Large intestine (tissue), 3 donors: ENCODE data around the gene ZNF423. TPM values are rescaled to one million over a fixed set of nuclear protein-coding genes. Genes with fewer than 3 reads are reported as not detected.

Experiments used
- DNase-seq, 2 donors: peaks; one replicate each; pipeline versions ENCODE4 v3.0.0 to v3.0.0-alpha.2; 2013
- H3K27ac ChIP-seq: one replicate; pipeline ENCODE4 v1.5.1; 2013; ENCODE audit warnings: low read length
- H3K27me3 ChIP-seq: 2 replicates; pipeline ENCODE4 v1.6.1; 2013; ENCODE audit warnings: low read length; ENCODE audit not compliant: control insufficient read depth, insufficient read depth
- H3K36me3 ChIP-seq: 2 replicates; pipeline ENCODE4 v1.6.1; 2013; ENCODE audit warnings: low read length; ENCODE audit not compliant: control insufficient read depth, insufficient read depth
- H3K4me1 ChIP-seq: one replicate; pipeline ENCODE4 v1.6.1; 2013; ENCODE audit warnings: low read length; ENCODE audit not compliant: control insufficient read depth, insufficient read depth
- H3K4me3 ChIP-seq: one replicate; pipeline ENCODE4 v1.5.1; 2013; ENCODE audit warnings: low read length
- H3K9me3 ChIP-seq: one replicate; pipeline ENCODE4 v1.6.1; 2013; ENCODE audit warnings: mild to moderate bottlenecking, low read depth, low read length, moderate library complexity; ENCODE audit not compliant: control insufficient read depth
- WGBS: methylation state at CpG from one replicate; pipeline ENCODE4 v1.1.5; 2013; ENCODE audit warnings: low lambda C conversion rate; ENCODE audit not compliant: insufficient coverage; 5-methylcytosine and 5-hydroxymethylcytosine counted together
- polyA plus RNA-seq: library from polyadenylated mRNA; unstranded; fragments of 120-200 nt; gene quantifications from one replicate; pipeline ENCODE4 v1.2.1, GENCODE V29; 2013

Gene ZNF423
- polyA plus RNA-seq, 1 donor: 6.7 TPM

DNA sequence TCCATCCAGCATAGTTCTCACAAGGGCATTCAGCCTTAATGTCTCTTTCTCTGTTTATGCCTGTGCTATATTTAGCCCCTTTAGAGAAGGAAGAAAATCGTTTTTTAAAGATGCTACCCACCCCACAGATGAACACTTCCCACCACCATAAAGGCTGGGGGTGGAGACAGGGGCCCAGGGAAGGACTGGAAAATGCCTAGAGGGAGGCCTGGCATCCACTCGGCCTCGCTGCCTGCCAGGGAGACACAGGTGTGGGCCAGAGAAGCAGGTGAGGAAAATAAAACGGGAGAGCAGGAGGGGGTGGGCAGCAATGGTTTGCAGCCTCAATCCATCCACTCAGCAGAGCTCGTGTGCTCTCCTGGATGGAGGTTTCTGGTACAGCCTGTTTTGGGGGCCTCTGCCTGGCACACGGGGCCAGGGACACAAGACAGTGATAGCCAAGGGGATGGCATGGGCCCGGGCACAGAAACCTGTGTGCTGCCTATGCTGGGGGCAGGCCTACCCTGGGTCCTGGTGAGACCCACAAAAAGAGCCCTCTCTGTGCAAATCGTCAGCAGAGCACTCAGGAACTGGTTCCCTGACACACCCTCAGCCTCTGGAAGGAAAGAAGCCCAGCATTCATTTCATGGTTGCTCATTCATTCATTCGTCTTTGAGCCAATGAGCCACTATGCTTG is 360.9 kb downstream of the ZNF423 start:
- WGBS: no CpG with 5 or more reads among the region's 9 CpGs
- Histone ChIP-seq H3K27ac (no peak overlapping the region), H3K9me3 (no peaks in the 10 kb centered on the region), H3K4me3 (no peak overlapping the region), H3K27me3 (no peaks in the 10 kb centered on the region), H3K4me1 (no peaks in the 10 kb centered on the region), H3K36me3 (peaks cover 5% of the 10 kb centered on the region)
- DNase-seq: no peak

DNA sequence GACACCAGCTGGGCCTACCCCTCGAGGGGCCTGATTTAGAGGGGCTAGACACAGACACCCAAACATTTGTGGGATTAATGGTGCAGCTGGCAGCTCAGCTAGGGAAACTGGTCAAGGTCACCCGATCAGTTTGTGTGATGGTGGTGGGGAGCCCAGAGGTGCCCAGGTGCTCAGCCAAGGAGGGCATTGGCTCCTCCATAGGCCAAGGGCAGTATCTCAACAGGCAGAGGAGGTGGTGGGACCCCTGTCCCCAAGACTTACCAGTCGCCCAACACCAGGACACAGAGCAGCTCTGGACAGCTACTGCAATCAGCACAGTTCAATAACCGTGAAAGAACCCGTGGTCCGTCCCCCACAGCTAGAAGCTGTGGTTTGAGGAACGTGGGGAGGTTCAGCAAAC is 361.4 kb downstream of the ZNF423 start:
- Histone ChIP-seq H3K36me3 (peaks cover 10% of the 10 kb centered on the region), H3K27me3 (no peaks in the 10 kb centered on the region), H3K4me1 (no peaks in the 10 kb centered on the region), H3K27ac (no peak overlapping the region), H3K4me3 (no peak overlapping the region), H3K9me3 (no peaks in the 10 kb centered on the region)
- DNase-seq: no peak
- no CpG with 5 or more reads among the region's 7 CpGs for WGBS

DNA sequence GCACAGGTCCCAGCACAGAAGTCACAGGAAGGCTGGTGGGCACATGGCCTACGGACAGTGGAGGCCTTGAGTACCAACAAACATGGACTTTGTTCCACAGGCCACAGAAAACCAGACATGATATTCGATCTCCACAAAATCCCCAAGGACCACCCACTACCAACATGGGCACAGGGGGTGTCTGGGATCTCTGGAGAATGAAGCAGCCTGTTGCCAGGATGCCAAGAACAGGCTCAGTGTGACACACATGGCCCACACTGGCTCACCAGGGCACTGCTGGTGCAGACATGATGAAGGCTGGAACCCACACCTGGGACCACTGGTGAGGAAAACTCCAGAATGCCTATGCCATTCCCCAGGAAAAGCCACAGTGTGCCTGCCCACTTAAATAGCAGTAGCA is 362.1 kb downstream of the ZNF423 start:
- WGBS: no CpG with 5 or more reads among the region's 2 CpGs
- no peaks in the 10 kb centered on the region for H3K27me3 ChIP-seq
- DNase-seq: no peak

DNA sequence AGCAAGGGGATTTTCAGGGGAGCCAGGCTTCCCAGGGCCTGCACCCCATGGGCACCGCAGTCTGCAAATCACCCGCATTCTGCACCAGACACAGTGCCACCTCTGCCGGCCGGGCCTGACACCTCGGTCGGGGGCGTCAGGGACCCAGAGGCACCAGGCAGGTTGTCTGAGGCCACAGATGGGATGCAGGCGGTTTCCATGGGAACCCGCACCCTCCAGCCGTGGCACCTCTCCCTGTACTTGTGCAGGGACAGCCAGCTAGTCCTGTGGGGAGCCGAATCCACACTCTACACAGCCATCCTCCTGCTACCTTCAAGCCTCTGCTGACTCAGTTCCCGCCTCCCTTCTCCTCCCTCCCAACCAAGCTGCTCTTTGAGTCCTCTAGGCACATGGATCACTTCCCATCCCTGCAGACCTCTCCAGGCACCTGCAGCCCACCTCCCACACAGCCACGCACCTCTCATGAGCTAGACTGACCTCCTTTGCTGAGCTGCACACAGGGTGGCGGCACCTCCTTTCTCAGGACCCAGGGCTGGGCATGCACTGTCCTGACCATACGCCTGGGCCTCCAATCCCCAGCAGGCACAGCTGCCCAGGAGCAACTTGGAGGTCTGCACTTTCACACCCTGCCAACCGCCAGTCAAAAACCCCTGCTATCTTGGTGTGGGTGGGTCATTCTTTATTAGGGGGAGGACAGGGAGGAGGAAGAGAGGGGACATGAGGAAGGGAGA is 362.9 kb downstream of the ZNF423 start:
- H3K4me3 ChIP-seq: no peak overlapping the region
- DNase-seq: no peak
- WGBS: no CpG with 5 or more reads among the region's 16 CpGs
- H3K9me3 ChIP-seq: no peaks in the 10 kb centered on the region
- no peaks in the 10 kb centered on the region for H3K27me3 ChIP-seq
- H3K36me3 ChIP-seq: peaks cover 9% of the 10 kb centered on the region
- no peak overlapping the region for H3K27ac ChIP-seq
- H3K4me1 ChIP-seq: no peaks in the 10 kb centered on the region

More for the DNA sequence above, 362.1 kb downstream of the ZNF423 start:
- no peak overlapping the region for H3K27ac ChIP-seq
- H3K4me1 ChIP-seq: no peaks in the 10 kb centered on the region
- H3K4me3 ChIP-seq: no peak overlapping the region
- H3K9me3 ChIP-seq: no peaks in the 10 kb centered on the region
- H3K36me3 ChIP-seq: peaks cover 9% of the 10 kb centered on the region

DNA sequence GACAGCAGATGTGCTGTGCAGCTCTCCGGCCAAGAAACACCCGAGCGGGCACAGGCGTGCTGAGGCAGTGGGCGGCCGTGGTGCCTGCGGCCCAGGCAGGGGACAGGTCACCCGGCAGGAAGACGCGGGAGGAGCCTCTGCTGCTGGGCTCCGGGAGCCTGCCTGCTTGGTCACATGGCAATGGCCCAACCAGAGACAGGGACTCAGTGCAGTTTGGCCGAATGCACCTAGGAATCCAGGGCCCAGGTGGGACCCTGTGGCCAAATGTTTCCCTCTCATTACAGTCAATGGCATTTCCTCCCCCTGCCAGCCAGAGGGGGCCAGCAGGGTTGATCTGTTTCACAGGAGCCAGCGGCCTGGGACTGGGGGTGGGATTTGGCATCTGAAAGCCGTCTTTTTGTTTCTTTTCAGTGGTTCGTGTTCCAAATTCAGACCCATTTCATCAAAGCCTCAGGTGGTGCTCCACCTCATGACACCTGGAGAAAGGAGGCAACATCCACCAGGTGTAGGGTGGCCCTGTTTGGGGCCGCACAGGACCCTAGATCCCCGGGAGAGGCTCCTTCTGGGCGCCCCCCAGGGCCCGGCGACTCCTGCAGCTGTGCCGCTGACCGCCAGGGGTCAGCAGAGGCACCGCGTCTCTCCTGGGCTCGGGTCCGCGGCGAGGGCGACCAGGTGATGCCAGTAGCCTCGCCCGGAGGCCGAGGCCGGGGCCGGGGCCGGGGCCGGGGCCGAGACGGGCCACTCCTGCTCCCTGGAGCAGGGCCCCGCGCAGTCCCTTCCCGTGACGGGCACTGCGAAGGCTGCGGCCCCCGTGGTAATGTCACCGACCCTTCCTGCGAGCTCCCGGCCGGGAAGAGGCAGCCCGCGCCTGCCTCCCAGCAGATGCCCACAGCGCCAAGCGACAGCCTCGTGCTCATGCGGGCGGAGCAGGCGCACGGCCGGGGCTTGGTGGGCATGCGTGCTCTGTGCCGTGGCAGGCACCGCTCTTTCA is 363.8 kb downstream of the ZNF423 start:
- Histone ChIP-seq H3K9me3 (no peaks in the 10 kb centered on the region), H3K4me3 (no peak overlapping the region), H3K4me1 (no peaks in the 10 kb centered on the region), H3K27me3 (no peaks in the 10 kb centered on the region), H3K36me3 (peaks cover 9% of the 10 kb centered on the region), H3K27ac (no peak overlapping the region)
- no CpG with 5 or more reads among the region's 62 CpGs for WGBS
- DNase-seq: peak in 1 of 2 donors; percentile 28

DNA sequence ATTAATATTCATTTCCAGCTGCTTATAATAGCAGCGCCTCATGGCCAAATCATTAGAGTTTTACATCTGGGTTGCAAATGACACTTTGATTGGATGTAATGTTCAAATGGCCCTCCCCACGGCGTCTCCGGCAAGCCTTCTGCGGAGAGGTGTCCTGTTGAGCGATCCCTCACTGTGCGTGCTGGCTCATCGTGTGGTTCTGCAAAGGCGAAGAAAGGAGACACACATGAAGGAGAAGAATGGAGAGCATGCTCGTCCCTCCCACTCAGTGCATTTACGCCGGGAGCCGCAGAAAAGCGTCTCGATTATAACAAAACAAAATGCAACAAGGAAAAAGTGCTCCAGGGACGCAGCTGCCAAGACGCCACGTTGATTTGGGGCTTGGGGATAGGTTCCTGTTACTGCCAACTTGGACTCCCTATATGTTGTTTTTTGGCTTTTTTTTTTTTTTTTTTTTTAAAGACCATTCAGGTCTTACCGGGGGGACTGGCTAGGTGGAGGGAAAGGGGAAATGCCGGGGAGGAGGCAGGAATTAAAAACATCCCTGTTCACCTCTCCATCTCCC is 364.7 kb downstream of the ZNF423 start:
- Histone ChIP-seq H3K27ac (no peak overlapping the region), H3K4me3 (no peak overlapping the region), H3K36me3 (peaks cover 9% of the 10 kb centered on the region), H3K9me3 (no peaks in the 10 kb centered on the region), H3K4me1 (no peaks in the 10 kb centered on the region), H3K27me3 (no peaks in the 10 kb centered on the region)
- no peak for DNase-seq
- 85% methylated on average over 4 of the region's 20 CpGs for whole genome bisulfite sequencing

DNA sequence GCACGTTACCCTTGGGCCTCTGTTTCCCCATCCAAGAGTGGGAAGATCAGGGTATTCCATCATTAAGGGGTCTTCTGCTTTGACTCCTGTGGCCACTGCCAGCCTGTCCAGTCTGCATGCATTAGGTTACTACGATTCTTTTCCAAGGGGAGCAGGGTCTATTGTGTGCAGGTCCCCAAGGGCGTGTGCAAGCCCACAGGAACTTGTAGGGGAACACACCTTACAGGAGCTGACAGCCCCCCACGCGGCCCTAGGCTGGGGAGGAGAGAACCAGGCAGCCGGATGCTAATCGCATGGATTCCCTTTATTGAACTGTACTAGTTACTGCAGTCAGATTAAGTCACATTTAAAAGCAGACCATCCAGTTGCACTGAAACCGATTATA is 365.6 kb downstream of the ZNF423 start:
- Histone ChIP-seq H3K9me3 (no peaks in the 10 kb centered on the region), H3K27ac (no peak overlapping the region), H3K4me3 (no peak overlapping the region), H3K4me1 (no peaks in the 10 kb centered on the region), H3K27me3 (no peaks in the 10 kb centered on the region), H3K36me3 (peaks cover 9% of the 10 kb centered on the region)
- WGBS: no CpG with 5 or more reads among the region's 8 CpGs
- no peak for DNase-seq

DNA sequence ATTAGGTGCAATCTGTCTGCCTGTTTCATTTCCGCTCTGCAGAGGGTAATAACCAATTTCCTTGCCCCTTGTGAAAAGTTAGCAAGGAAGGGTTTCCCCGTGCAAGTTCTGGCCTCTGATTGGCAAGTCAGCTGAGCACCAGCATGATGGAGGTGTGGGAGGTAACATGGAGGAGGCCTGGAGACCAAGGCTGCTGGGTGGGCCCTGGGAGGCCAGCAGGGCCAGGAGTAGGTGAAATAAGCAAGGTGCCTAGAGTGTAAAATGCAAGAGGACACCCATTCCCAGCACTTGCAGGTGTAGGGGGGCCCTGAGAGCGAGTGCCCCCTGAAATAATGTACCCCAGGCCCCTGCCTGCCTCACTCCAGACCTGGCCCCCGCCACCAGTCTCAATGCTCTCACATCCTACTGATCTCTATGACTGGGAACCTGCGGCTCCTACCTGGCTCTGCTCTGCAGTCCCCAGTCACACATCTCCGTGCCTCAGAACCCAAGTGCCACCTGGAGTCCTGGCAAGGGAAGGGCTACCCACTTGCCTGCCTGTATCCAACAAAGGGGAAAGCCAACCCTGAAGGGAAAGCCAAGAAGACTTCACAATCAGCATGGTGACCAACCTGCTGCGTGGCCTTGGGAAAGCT is 366.1 kb downstream of the ZNF423 start:
- no peak for DNase-seq
- Histone ChIP-seq H3K9me3 (no peaks in the 10 kb centered on the region), H3K4me3 (no peak overlapping the region), H3K36me3 (peaks cover 9% of the 10 kb centered on the region), H3K27ac (no peak overlapping the region), H3K4me1 (no peaks in the 10 kb centered on the region), H3K27me3 (no peaks in the 10 kb centered on the region)
- WGBS: no CpG with 5 or more reads among the region's 7 CpGs

DNA sequence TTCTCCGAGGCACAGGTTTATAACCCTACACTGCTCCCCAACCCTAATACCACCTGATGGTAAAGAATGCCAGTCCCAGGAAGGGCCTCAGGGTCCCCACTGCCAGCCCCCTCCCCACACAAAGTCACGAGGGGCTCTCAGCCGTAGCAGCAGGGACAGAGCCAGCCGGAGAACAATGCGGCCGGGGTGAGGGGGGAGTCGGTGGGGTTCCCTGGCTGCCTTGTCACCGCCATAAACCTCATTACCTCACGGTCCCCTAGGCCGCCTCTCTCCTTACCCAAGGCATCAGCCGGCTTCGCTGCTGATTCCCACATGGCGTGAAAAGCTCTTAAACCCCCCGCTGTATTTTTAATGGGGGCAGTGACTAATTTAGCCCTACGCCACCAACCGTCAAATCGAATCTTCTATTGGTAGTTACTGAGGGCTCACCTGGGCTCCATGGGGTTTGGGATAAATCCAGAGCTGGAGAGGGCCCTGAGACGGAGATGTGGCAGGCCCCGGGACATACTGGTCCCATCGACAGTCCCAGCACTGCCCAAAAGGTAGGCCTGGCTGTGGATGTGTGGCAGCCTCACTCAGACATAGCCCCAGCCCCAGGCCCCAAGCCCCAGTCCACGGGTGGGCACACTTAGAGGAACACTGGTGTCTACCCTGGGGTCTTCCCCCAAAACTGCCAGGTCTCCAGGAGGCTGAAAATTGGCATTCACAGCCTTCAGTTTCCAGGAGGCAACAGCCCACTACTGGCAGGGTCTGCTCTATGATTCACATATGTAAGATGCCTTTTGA is 367.0 kb downstream of the ZNF423 start:
- H3K27ac ChIP-seq: no peak overlapping the region
- WGBS: no CpG with 5 or more reads among the region's 21 CpGs
- H3K9me3 ChIP-seq: no peaks in the 10 kb centered on the region
- no peak overlapping the region for H3K4me3 ChIP-seq
- no peaks in the 10 kb centered on the region for H3K27me3 ChIP-seq
- H3K36me3 ChIP-seq: peaks cover 9% of the 10 kb centered on the region
- no peak for DNase-seq
- H3K4me1 ChIP-seq: peaks cover 2% of the 10 kb centered on the region
